Stimulated activated CD4-positive, alpha-beta T cell treated with anti-CD3 and anti-CD28 coated beads, TNF-alpha, amount 100 ng/mL, for 48 hours (primary cell): ENCODE measurements around the gene UXS1.

Experiments
- DNase-seq, 3 donors: peaks; one replicate each; pipeline ENCODE4 v3.0.0-alpha.2; 2020; ENCODE audit warnings: low read depth in 3 of 3

The UXS1 gene

GRCh38 chr2:106090916-106091618 is 103.0 kb downstream of the UXS1 start:
- no peak for DNase-seq

GRCh38 chr2:106089611-106090010 is 104.5 kb downstream of the UXS1 start:
- DNase-seq: no peak

GRCh38 chr2:106085181-106085940 is 108.7 kb downstream of the UXS1 start:
- peak in 1 of 3 donors; percentile 45 for DNase-seq

- DNase-seq: no peak
Measured at GRCh38 chr2:106080959-106081358, 113.1 kb downstream of the UXS1 start.

GRCh38 chr2:106078096-106078495 is 116.0 kb downstream of the UXS1 start:
- DNase-seq: no peak

- DNase-seq: no peak
Measured at GRCh38 chr2:106076941-106077340, 117.2 kb downstream of the UXS1 start.

- no peak for DNase-seq
Measured at GRCh38 chr2:106075048-106075447, 119.1 kb downstream of the UXS1 start.

GRCh38 chr2:106073678-106074406 is 120.3 kb downstream of the UXS1 start:
- DNase-seq: no peak

GRCh38 chr2:106070181-106070580 is 123.9 kb downstream of the UXS1 start:
- DNase-seq: no peak

GRCh38 chr2:106068451-106068850 is 125.7 kb downstream of the UXS1 start:
- DNase-seq: no peak

- no peak for DNase-seq
Measured at GRCh38 chr2:106065983-106066820, 127.9 kb downstream of the UXS1 start.

GRCh38 chr2:106065268-106065982 is 128.7 kb downstream of the UXS1 start:
- DNase-seq: no peak

- DNase-seq: no peak
Measured at GRCh38 chr2:106063181-106063580, 130.9 kb downstream of the UXS1 start.

GRCh38 chr2:106062627-106063026 is 131.5 kb downstream of the UXS1 start:
- no peak for DNase-seq

- no peak for DNase-seq
Measured at GRCh38 chr2:106061611-106062349, 132.3 kb downstream of the UXS1 start.

GRCh38 chr2:106059416-106060065 is 134.6 kb downstream of the UXS1 start:
- DNase-seq: no peak

GRCh38 chr2:106058469-106059137 is 135.5 kb downstream of the UXS1 start:
- no peak for DNase-seq

- peak in 1 of 3 donors; percentile 12 for DNase-seq
Measured at GRCh38 chr2:106057206-106057605, 136.9 kb downstream of the UXS1 start.
